Caco-2 (cell line): ENCODE measurements around the gene HACL1. TPM values are rescaled to one million over a fixed set of nuclear protein-coding genes. Genes with fewer than 3 reads are reported as not detected.

Experiments
- BruUV-seq: library from RNA; stranded (reverse); fragments of 400-500 nt; replicated peaks from 2 replicates; lab custom pipeline; 2021; lab: Mats Ljungman, UMichigan
- CTCF ChIA-PET: fragments of 300-600 bp; sonication (Branson Sonifier 250); formaldehyde crosslinking; loops from one replicate; lab custom pipeline; 2022; ENCODE audit warnings: antibody characterized with exemption; lab: Charles Lee
- POLR2A ChIA-PET: fragments of 300-600 bp; sonication (Branson Sonifier 250); formaldehyde crosslinking; loops from one replicate; lab custom pipeline; 2022; ENCODE audit warnings: antibody characterized with exemption; lab: Charles Lee
- DNase-seq, 2 experiments: peaks; one replicate each; pipeline versions ENCODE4 v3.0.0 to v3.0.0-alpha.2; 2020 to 2022
- H3K27me3 ChIP-seq: replicated peaks from 2 replicates; pipeline ENCODE4 v1.6.0; 2011; ENCODE audit warnings: low read length; ENCODE audit not compliant: control insufficient read depth, insufficient read depth
- H3K36me3 ChIP-seq: 2 replicates; pipeline ENCODE4 v1.5.1; 2011; ENCODE audit warnings: low read length; ENCODE audit not compliant: control insufficient read depth, insufficient read depth
- H3K4me1 ChIP-seq: fragments of 250-450 bp; sonication (Bioruptor Pico); 2 replicates; pipeline ENCODE4 v1.5.1; 2020; ENCODE audit warnings: mild to moderate bottlenecking
- H3K4me3 ChIP-seq: 2 replicates; pipeline ENCODE4 v1.5.1; 2011; ENCODE audit warnings: low read depth, mild to moderate bottlenecking, control low read depth, low read length
- H3K9me3 ChIP-seq: fragments of 250-450 bp; sonication (Bioruptor Pico); 2 replicates; pipeline ENCODE4 v1.5.1; 2020; ENCODE audit warnings: mild to moderate bottlenecking, moderate library complexity
- H3K27ac Mint-ChIP-seq: one replicate; pipeline ENCODE4 v1.8.0; 2022; ENCODE audit warnings: mixed read lengths; ENCODE audit not compliant: unreplicated experiment
- H3K27me3 Mint-ChIP-seq: one replicate; pipeline ENCODE4 v1.8.0; 2022; ENCODE audit warnings: mixed read lengths; ENCODE audit not compliant: insufficient read depth, unreplicated experiment
- H3K36me3 Mint-ChIP-seq: one replicate; pipeline ENCODE4 v1.8.0; 2022; ENCODE audit warnings: mild to moderate bottlenecking, mixed read lengths; ENCODE audit not compliant: insufficient read depth, unreplicated experiment
- H3K4me1 Mint-ChIP-seq: one replicate; pipeline ENCODE4 v1.8.0; 2022; ENCODE audit warnings: low read depth, mixed read lengths; ENCODE audit not compliant: unreplicated experiment
- H3K4me3 Mint-ChIP-seq: one replicate; pipeline ENCODE4 v1.8.0; 2022; ENCODE audit warnings: mild to moderate bottlenecking, moderate library complexity, mixed read lengths; ENCODE audit not compliant: unreplicated experiment
- H3K9me3 Mint-ChIP-seq: one replicate; pipeline ENCODE4 v1.8.0; 2022; ENCODE audit warnings: mixed read lengths; ENCODE audit not compliant: unreplicated experiment
- CTCF ChIP-seq, 2 experiments: fragments of 200-600 bp in 1 of 2; IDR thresholded peaks; 1 replicate in 1 of 2; 2 replicates in 1 of 2; pipeline versions ENCODE4 v1.5.1 to v1.8.0; 2011 to 2022; ENCODE audit warnings: antibody characterized with exemption in 1 of 2, control low read depth in 1 of 2, inconsistent platforms in 1 of 2, low read depth in 1 of 2, low read length in 1 of 2, mild to moderate bottlenecking in 1 of 2, moderate library complexity in 1 of 2; ENCODE audit not compliant: insufficient read depth in 1 of 2, severe bottlenecking in 1 of 2, unreplicated experiment in 1 of 2
- intact Hi-C: fragments of 100-400 bp; cut with micrococcal nuclease; formaldehyde crosslinking; loops from one replicate; pipeline ENCODE4 v1.10.0; 2022; ENCODE audit not compliant: unreplicated experiment
- total RNA-seq: library from RNA; stranded (reverse); gene quantifications from 2 replicates; pipeline ENCODE4 v1.2.3, GENCODE V29; 2022

Gene HACL1
- total RNA-seq, 1 experiment from 2014 or later: 48.1 TPM

GRCh38 chr3:15572138-15572537 lies 29.2 kb downstream of the HACL1 start:
- Histone ChIP-seq H3K4me1 (no peaks in the 10 kb centered on the region), H3K36me3 (no peaks in the 10 kb centered on the region; the same call in 1 of the 2 replicates), H3K9me3 (no peaks in the 10 kb centered on the region), H3K27me3 (no peaks in the 10 kb centered on the region), H3K4me3 (no peak overlapping the region)
- no peak for DNase-seq
- Mint-ChIP-seq H3K4me3 (no peak overlapping the region), H3K36me3 (peaks cover 45% of the 10 kb centered on the region), H3K27ac (no peak overlapping the region), H3K27me3 (no peaks in the 10 kb centered on the region), H3K4me1 (no peaks in the 10 kb centered on the region), H3K9me3 (no peaks in the 10 kb centered on the region)
- ChIA-PET POLR2A (no interaction called here), CTCF (no interaction called here)
- intact Hi-C loops: no loop called here
- no TSS peak for BruUV-seq
- no peak for TF ChIP-seq CTCF (IDR thresholded peaks at IDR 0.05; ENCODE audit: insufficient read depth in 1 of 2, low read depth in 1 of 2, low read length in 1 of 2, severe bottlenecking in 1 of 2, unreplicated experiment in 1 of 2)

- Mint-ChIP-seq H3K27ac (no peak overlapping the region), H3K36me3 (peaks cover 47% of the 10 kb centered on the region), H3K27me3 (no peaks in the 10 kb centered on the region), H3K4me3 (no peak overlapping the region), H3K9me3 (no peaks in the 10 kb centered on the region), H3K4me1 (peaks cover 6% of the 10 kb centered on the region)
- BruUV-seq: no TSS peak
- intact Hi-C loops: no loop called here
- no peak overlapping the region for H3K4me3 ChIP-seq
- H3K36me3 ChIP-seq: no peaks in the 10 kb centered on the region
- ChIA-PET CTCF (interaction anchor here (0.6 kb wide), 1 partner anchor 1991 kb away, joined by 3 read pairs; no protein-coding TSS in a partner anchor), POLR2A (no interaction called here)
- no peaks in the 10 kb centered on the region for H3K9me3 ChIP-seq
- no peaks in the 10 kb centered on the region for H3K27me3 ChIP-seq
- no peak for DNase-seq
- TF ChIP-seq CTCF (IDR thresholded peaks at IDR 0.05; ENCODE audit: insufficient read depth in 1 of 2, low read depth in 1 of 2, low read length in 1 of 2, severe bottlenecking in 1 of 2, unreplicated experiment in 1 of 2): no peak
- no peaks in the 10 kb centered on the region for H3K4me1 ChIP-seq
Observed at GRCh38 chr3:15563190-15563589, 38.2 kb downstream of the HACL1 start.

GRCh38 chr3:15562560-15562959 lies 38.8 kb downstream of the HACL1 start:
- H3K4me1 ChIP-seq: 0 out of 2 replicates have a peak, but pooled peaks cover 4% of the 10 kb centered on the region
- no peaks in the 10 kb centered on the region for H3K9me3 Mint-ChIP-seq

More at GRCh38 chr3:15562560-15562959, 38.8 kb downstream of the HACL1 start:
- no TSS peak for BruUV-seq
- intact Hi-C loops: no loop called here
- H3K27me3 Mint-ChIP-seq: no peaks in the 10 kb centered on the region
- POLR2A ChIA-PET: no interaction called here
- Histone ChIP-seq H3K4me3 (no peak overlapping the region), H3K27me3 (no peaks in the 10 kb centered on the region), H3K36me3 (no peaks in the 10 kb centered on the region), H3K9me3 (no peaks in the 10 kb centered on the region)
- TF ChIP-seq CTCF (IDR thresholded peaks at IDR 0.05; ENCODE audit: insufficient read depth in 1 of 2, low read depth in 1 of 2, low read length in 1 of 2, severe bottlenecking in 1 of 2, unreplicated experiment in 1 of 2): no peak
- H3K36me3 Mint-ChIP-seq: peaks cover 40% of the 10 kb centered on the region
- no peak for DNase-seq
- no peak overlapping the region for H3K27ac Mint-ChIP-seq
- H3K4me1 Mint-ChIP-seq: peaks cover 6% of the 10 kb centered on the region
- H3K4me3 Mint-ChIP-seq: no peak overlapping the region
- CTCF ChIA-PET: no interaction called here
